GM23338 (cell line): ENCODE results near the gene N4BP2. TPM values are rescaled to one million over a fixed set of nuclear protein-coding genes. Genes with fewer than 3 reads are reported as not detected.

Source experiments
- ATAC-seq: fragments of 200-7000 bp; cut with Tn5 transposase; 3 replicates; pipeline ENCODE4 v1.9.1; 2020
- DNase-seq: peaks from one replicate; pipeline ENCODE4 v3.0.0-alpha.2; 2015; ENCODE audit warnings: low spot score
- H2AFZ ChIP-seq: fragments of 200-600 bp; sonication (generic); 2 replicates; pipeline ENCODE4 v1.8.0; 2016; ENCODE audit warnings: antibody characterized with exemption, mild to moderate bottlenecking, moderate library complexity
- H3F3A ChIP-seq: fragments of 200-600 bp; sonication (generic); replicated peaks from 2 replicates; pipeline ENCODE4 v1.8.0; 2017; ENCODE audit warnings: antibody characterized with exemption, mixed run types, low read depth
- H3K27ac ChIP-seq: fragments of 200-600 bp; sonication (generic); 2 replicates; pipeline ENCODE4 v1.6.1; 2016; ENCODE audit warnings: low read depth
- H3K27me3 ChIP-seq: fragments of 200-600 bp; sonication (generic); 2 replicates; pipeline ENCODE4 v1.8.0; 2016; ENCODE audit warnings: mild to moderate bottlenecking, mixed run types, moderate library complexity; ENCODE audit not compliant: insufficient read depth
- H3K36me3 ChIP-seq: fragments of 200-600 bp; sonication (generic); 2 replicates; pipeline ENCODE4 v1.8.0; 2016; ENCODE audit warnings: mild to moderate bottlenecking; ENCODE audit not compliant: insufficient read depth
- H3K4me1 ChIP-seq: fragments of 200-600 bp; sonication (generic); 2 replicates; pipeline ENCODE4 v1.8.0; 2016; ENCODE audit warnings: mild to moderate bottlenecking, moderate library complexity; ENCODE audit not compliant: insufficient read depth
- H3K4me2 ChIP-seq: fragments of 200-600 bp; sonication (generic); 2 replicates; pipeline ENCODE4 v1.7.1; 2017; ENCODE audit warnings: mixed run types
- H3K4me3 ChIP-seq: fragments of 200-600 bp; sonication (generic); 2 replicates; pipeline ENCODE4 v1.6.1; 2016; ENCODE audit warnings: mixed run types
- H3K79me2 ChIP-seq: fragments of 200-600 bp; sonication (generic); replicated peaks from 2 replicates; pipeline ENCODE4 v1.8.0; 2017; ENCODE audit warnings: mild to moderate bottlenecking; ENCODE audit not compliant: insufficient read depth
- H3K9me2 ChIP-seq: fragments of 200-600 bp; sonication (generic); 2 replicates; pipeline ENCODE4 v1.8.0; 2017; ENCODE audit not compliant: insufficient read depth
- H4K20me1 ChIP-seq: fragments of 200-600 bp; sonication (generic); replicated peaks from 2 replicates; pipeline ENCODE4 v1.8.0; 2017; ENCODE audit warnings: mild to moderate bottlenecking; ENCODE audit not compliant: insufficient read depth
- H3K27ac Mint-ChIP-seq: 2 replicates; pipeline ENCODE4 v1.8.0; 2020; ENCODE audit warnings: inconsistent platforms, mild to moderate bottlenecking, moderate library complexity, mixed read lengths
- H3K27me3 Mint-ChIP-seq: 3 replicates; pipeline ENCODE4 v1.8.0; 2022; ENCODE audit warnings: low read depth, mild to moderate bottlenecking, moderate library complexity, mixed read lengths, inconsistent platforms; ENCODE audit not compliant: insufficient read depth, poor library complexity
- H3K36me3 Mint-ChIP-seq: 3 replicates; pipeline ENCODE4 v1.8.0; 2021; ENCODE audit warnings: low read depth, mild to moderate bottlenecking, inconsistent platforms, moderate library complexity, mixed read lengths
- H3K4me1 Mint-ChIP-seq: 3 replicates; pipeline ENCODE4 v1.8.0; 2020; ENCODE audit warnings: mild to moderate bottlenecking, inconsistent platforms, mixed read lengths
- H3K4me3 Mint-ChIP-seq: 3 replicates; pipeline ENCODE4 v1.8.0; 2021; ENCODE audit warnings: moderate library complexity, mild to moderate bottlenecking, inconsistent platforms, mixed read lengths
- H3K9me3 Mint-ChIP-seq: 3 replicates; pipeline ENCODE4 v1.8.0; 2020; ENCODE audit warnings: moderate library complexity, mild to moderate bottlenecking, inconsistent platforms, mixed read lengths
- CTCF ChIP-seq, 2 experiments: fragments of 200-600 bp in 1 of 2; sonication (generic) in 1 of 2; conservative IDR thresholded peaks; 2 replicates each; pipeline versions ENCODE4 v1.5.1 to v1.6.1; 2016 to 2017; ENCODE audit warnings: antibody characterized with exemption in 2 of 2, low read depth in 2 of 2, mild to moderate bottlenecking in 2 of 2, moderate library complexity in 1 of 2
- ETS1 ChIP-seq: IDR thresholded peaks from 2 replicates; pipeline ENCODE4 v1.6.1; 2016; ENCODE audit warnings: antibody characterized with exemption
- EZH2 ChIP-seq: fragments of 200-600 bp; sonication (generic); IDR thresholded peaks from one replicate; pipeline ENCODE4 v1.8.0; 2017; ENCODE audit warnings: antibody characterized with exemption, mild to moderate bottlenecking, low read depth; ENCODE audit not compliant: unreplicated experiment
- EZH2phosphoT487 ChIP-seq: fragments of 200-600 bp; sonication (generic); IDR thresholded peaks from one replicate; pipeline ENCODE4 v1.8.1; 2018; ENCODE audit warnings: antibody characterized with exemption; ENCODE audit not compliant: unreplicated experiment
- JUNB ChIP-seq: IDR thresholded peaks from one replicate; pipeline ENCODE4 v1.6.1; 2016; ENCODE audit warnings: antibody characterized with exemption; ENCODE audit not compliant: unreplicated experiment
- NANOG ChIP-seq: IDR thresholded peaks from 2 replicates; pipeline ENCODE4 v1.6.1; 2016; ENCODE audit warnings: antibody characterized with exemption, borderline replicate concordance
- POLR2AphosphoS5 ChIP-seq: IDR thresholded peaks from 2 replicates; pipeline ENCODE4 v1.6.1; 2016; ENCODE audit warnings: antibody characterized with exemption, low read depth
- REST ChIP-seq: IDR thresholded peaks from one replicate; pipeline ENCODE4 v1.6.1; 2018; ENCODE audit warnings: antibody characterized with exemption; ENCODE audit not compliant: unreplicated experiment
- STAT1 ChIP-seq: IDR thresholded peaks from one replicate; pipeline ENCODE4 v1.6.1; 2016; ENCODE audit warnings: antibody characterized with exemption; ENCODE audit not compliant: unreplicated experiment
- ZNF114 ChIP-seq: fragments of 250-450 bp; sonication (Bioruptor Pico); IDR thresholded peaks from 2 replicates; pipeline ENCODE4 v1.5.0; 2020; ENCODE audit warnings: mild to moderate bottlenecking, moderate library complexity
- ZNF331 ChIP-seq: fragments of 250-450 bp; sonication (Bioruptor Pico); IDR thresholded peaks from 2 replicates; pipeline ENCODE4 v1.5.0; 2020; ENCODE audit warnings: low read depth, mild to moderate bottlenecking, moderate library complexity
- ZNF462 ChIP-seq: fragments of 250-450 bp; sonication (Bioruptor Pico); IDR thresholded peaks from 2 replicates; pipeline ENCODE4 v1.5.0; 2020; ENCODE audit warnings: mild to moderate bottlenecking, moderate library complexity
- long read RNA-seq: library from polyadenylated mRNA; unstranded; transcript quantifications from one replicate; pipeline ENCODE4 v2.0.0, GENCODE V29; 2020; ENCODE audit not compliant: unreplicated experiment
- polyA plus RNA-seq: library from polyadenylated mRNA; unstranded; fragments of >200 nt; fragmentation: Nextera tagmentation; extraction: Ambion mirVana; gene quantifications from 2 replicates; pipeline ENCODE4 v1.2.1, GENCODE V29; 2016
- total RNA-seq: library from RNA; depleted of rRNA; stranded (reverse); fragments of >200 nt; shearing (Covaris generic); gene quantifications from 2 replicates; pipeline ENCODE4 v1.2.3, GENCODE V29; 2014; rRNA removed

N4BP2 gene
- total RNA-seq = 37.5 and 46.3 TPM in 2 replicates
- 15.1 and 25.6 TPM in 2 replicates for polyA plus RNA-seq
- long read RNA-seq, partial matches to known transcripts = 3 of 12 reads
- long read RNA-seq, other reads (novel, unspliced or antisense) = 9 of 12 reads

GRCh38 chr4:40056716-40057585 is at the start of gene N4BP2:
Gene N4BP2, plus strand, starts transcription at chr4:40056850. Its CDS starts 40,491 bp downstream, at chr4:40097341.
- H3K9me2 ChIP-seq = no peaks in the 10 kb centered on the region
- peak within 1 kb of the TSS; percentile 73 for H3K4me2 ChIP-seq
- 0 out of 2 replicates have a peak, but pooled peaks cover 5% of the 10 kb centered on the region for H3K36me3 ChIP-seq
- Mint-ChIP-seq H3K27ac (peak within 1 kb of the TSS; percentile 99), H3K9me3 (no peaks in the 10 kb centered on the region; the same call in 1 of the 3 replicates), H3K27me3 (peaks cover 17% of the 10 kb centered on the region), H3K4me3 (peak within 1 kb of the TSS; percentile 87), H3K36me3 (peaks cover 21% of the 10 kb centered on the region), H3K4me1 (peaks cover 23% of the 10 kb centered on the region)
- peak; percentile 71 for ATAC-seq
- peaks cover 27% of the 10 kb centered on the region for H3K4me1 ChIP-seq
- H2AFZ ChIP-seq = peak within 1 kb of the TSS; percentile 77; the same call in 1 of the 2 replicates
- peak within 1 kb of the TSS; percentile 100 for H3K27ac ChIP-seq
- DNase-seq = peak; percentile 88
- H4K20me1 ChIP-seq = peaks cover 5% of the 10 kb centered on the region; the same call in 1 of the 2 replicates
- peaks cover 40% of the 10 kb centered on the region for H3K79me2 ChIP-seq
- H3K27me3 ChIP-seq = no peaks in the 10 kb centered on the region
- peak within 1 kb of the TSS; percentile 80 for H3K4me3 ChIP-seq
- no peaks in the 10 kb centered on the region for H3F3A ChIP-seq
- TF ChIP-seq JUNB (no peak), NANOG (no peak), CTCF (conservative IDR thresholded peaks at IDR 0.05; ENCODE audit: low read depth in 2 of 2) (peak; percentile 8 to 79; a peak in 2 of 4 replicates), STAT1 (no peak), EZH2phosphoT487 (no peak), EZH2 (no peak), ZNF331 (CRISPR knock-in tag) (no peak), REST (no peak), POLR2AphosphoS5 (no peak), ETS1 (no peak), ZNF114 (no peak), ZNF462 (CRISPR knock-in tag) (no peak)
